Measurements from ENCODE around the gene IRS2.

DNA sequence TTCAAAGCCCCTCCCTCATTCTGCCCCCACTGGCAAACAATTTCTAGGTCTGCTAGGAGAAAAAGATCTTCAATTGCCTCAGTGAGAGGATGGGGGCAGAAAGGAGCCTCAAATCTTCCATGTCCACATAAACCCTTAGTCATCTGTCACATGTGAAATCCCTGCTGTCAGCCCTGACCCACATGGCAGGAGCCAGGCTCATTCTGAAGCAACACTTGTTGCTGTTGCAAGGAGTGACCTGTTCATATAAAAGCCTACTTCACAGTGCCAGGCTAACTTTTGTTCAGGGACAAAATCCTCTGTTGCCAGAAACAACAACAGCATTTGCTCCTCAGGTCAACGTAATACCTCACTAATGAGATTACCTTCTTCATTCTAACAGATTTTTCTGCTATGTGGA lies 70.5 kb downstream of the IRS2 start:
- TF ChIP-seq, protein P1, sequence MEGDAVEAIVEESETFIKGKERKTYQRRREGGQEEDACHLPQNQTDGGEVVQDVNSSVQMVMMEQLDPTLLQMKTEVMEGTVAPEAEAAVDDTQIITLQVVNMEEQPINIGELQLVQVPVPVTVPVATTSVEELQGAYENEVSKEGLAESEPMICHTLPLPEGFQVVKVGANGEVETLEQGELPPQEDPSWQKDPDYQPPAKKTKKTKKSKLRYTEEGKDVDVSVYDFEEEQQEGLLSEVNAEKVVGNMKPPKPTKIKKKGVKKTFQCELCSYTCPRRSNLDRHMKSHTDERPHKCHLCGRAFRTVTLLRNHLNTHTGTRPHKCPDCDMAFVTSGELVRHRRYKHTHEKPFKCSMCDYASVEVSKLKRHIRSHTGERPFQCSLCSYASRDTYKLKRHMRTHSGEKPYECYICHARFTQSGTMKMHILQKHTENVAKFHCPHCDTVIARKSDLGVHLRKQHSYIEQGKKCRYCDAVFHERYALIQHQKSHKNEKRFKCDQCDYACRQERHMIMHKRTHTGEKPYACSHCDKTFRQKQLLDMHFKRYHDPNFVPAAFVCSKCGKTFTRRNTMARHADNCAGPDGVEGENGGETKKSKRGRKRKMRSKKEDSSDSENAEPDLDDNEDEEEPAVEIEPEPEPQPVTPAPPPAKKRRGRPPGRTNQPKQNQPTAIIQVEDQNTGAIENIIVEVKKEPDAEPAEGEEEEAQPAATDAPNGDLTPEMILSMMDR (IDR thresholded peaks at IDR 0.05; ENCODE audit: insufficient read depth, low read length, poor library complexity, severe bottlenecking), result no peak
- TF ChIP-seq EZH2phosphoT487 (conservative IDR thresholded peaks at IDR 0.05; ENCODE audit: low read length), result no peak
